Keratinocyte (primary cell): Measurements from ENCODE around the gene LRRC28. TPM values are rescaled to one million over a fixed set of nuclear protein-coding genes. Genes with fewer than 3 reads are reported as not detected.
A peak's percentile ranks its signal among the peaks of the same experiment; 100 is the strongest.

ENCODE experiments used
- DNase-seq: peaks from one replicate; pipeline ENCODE4 v3.0.0-alpha.2; 2011; ENCODE audit warnings: low read depth, missing footprints, low spot score
- FAIRE-seq: peaks from 2 replicates; lab custom pipeline; 2011; peaks lifted over from hg19 to GRCh38; lab: Jason Lieb, UNC
- H2AFZ ChIP-seq: 2 replicates; pipeline ENCODE4 v1.6.0; 2012; ENCODE audit warnings: low read length, control low read depth, inconsistent platforms; ENCODE audit not compliant: control insufficient read depth
- H3K27ac ChIP-seq: 2 replicates; pipeline ENCODE4 v1.5.1; 2011; ENCODE audit warnings: low read length; ENCODE audit not compliant: control insufficient read depth, insufficient read depth
- H3K27me3 ChIP-seq: 3 replicates; pipeline ENCODE4 v1.6.0; 2011; ENCODE audit warnings: low read length; ENCODE audit not compliant: control insufficient read depth, insufficient read depth; ENCODE audit errors: extremely low read depth
- H3K36me3 ChIP-seq, 2 experiments: 2 replicates in 1 of 2; 3 replicates in 1 of 2; pipeline ENCODE4 v1.5.1; 2011; ENCODE audit warnings: low read length in 2 of 2, mild to moderate bottlenecking in 1 of 2; ENCODE audit not compliant: control insufficient read depth in 2 of 2, insufficient read depth in 2 of 2; ENCODE audit errors: extremely low read depth in 1 of 2
- H3K4me1 ChIP-seq: 3 replicates; pipeline ENCODE4 v1.5.1; 2011; ENCODE audit warnings: low read length; ENCODE audit not compliant: control insufficient read depth, insufficient read depth; ENCODE audit errors: extremely low read depth
- H3K4me2 ChIP-seq: 3 replicates; pipeline ENCODE4 v1.6.0; 2011; ENCODE audit warnings: low read depth, low read length; ENCODE audit not compliant: control insufficient read depth, insufficient read depth; ENCODE audit errors: extremely low read depth
- H3K4me3 ChIP-seq, 3 experiments: fragments of 200-600 bp in 1 of 3; sonication (generic) in 1 of 3; 2 replicates in 2 of 3; 3 replicates in 1 of 3; pipeline ENCODE4 v1.5.1; 2011 to 2016; ENCODE audit warnings: low read length in 3 of 3, mild to moderate bottlenecking in 3 of 3, control low read depth in 2 of 3, inconsistent platforms in 1 of 3, low read depth in 1 of 3, mixed read lengths in 1 of 3, mixed run types in 1 of 3, moderate library complexity in 1 of 3; ENCODE audit not compliant: control insufficient read depth in 2 of 3, insufficient read depth in 2 of 3; ENCODE audit errors: extremely low read depth in 1 of 3
- H3K79me2 ChIP-seq: 2 replicates; pipeline ENCODE4 v1.6.0; 2012; ENCODE audit warnings: low read length; ENCODE audit not compliant: control insufficient read depth, insufficient read depth
- H3K9ac ChIP-seq: 3 replicates; pipeline ENCODE4 v1.6.0; 2011; ENCODE audit warnings: low read length; ENCODE audit not compliant: control insufficient read depth, insufficient read depth; ENCODE audit errors: extremely low read depth
- H3K9me1 ChIP-seq: 3 replicates; pipeline ENCODE4 v1.6.0; 2011; ENCODE audit warnings: low read length; ENCODE audit not compliant: control insufficient read depth, insufficient read depth; ENCODE audit errors: extremely low read depth
- H3K9me3 ChIP-seq: 2 replicates; pipeline ENCODE4 v1.5.1; 2012; ENCODE audit warnings: low read depth, low read length; ENCODE audit not compliant: control insufficient read depth
- H4K20me1 ChIP-seq: 3 replicates; pipeline ENCODE4 v1.6.0; 2011; ENCODE audit warnings: low read length; ENCODE audit not compliant: control insufficient read depth, insufficient read depth; ENCODE audit errors: extremely low read depth
- CTCF ChIP-seq, 3 experiments: IDR thresholded peaks in 1 of 3; conservative IDR thresholded peaks in 1 of 3; optimal IDR thresholded peaks in 1 of 3; 2 replicates in 2 of 3; 3 replicates in 1 of 3; pipeline versions ENCODE3 to v1.5.1; 2011; ENCODE audit warnings: low read length in 3 of 3, mild to moderate bottlenecking in 3 of 3, moderate library complexity in 2 of 3, control low read depth in 1 of 3, inconsistent platforms in 1 of 3; ENCODE audit not compliant: insufficient read depth in 2 of 3; ENCODE audit errors: extremely low read depth in 1 of 3
- EZH2 ChIP-seq: IDR thresholded peaks from one replicate; pipeline ENCODE4 v1.6.1; 2012; ENCODE audit warnings: inconsistent platforms, mild to moderate bottlenecking, low read length, moderate library complexity
- dilution Hi-C: fragments of 300-500 bp; cut with MboI; formaldehyde crosslinking; loops from one replicate; pipeline ENCODE4 v1.7.0; 2020; ENCODE audit warnings: low sequenced_read_pairs; ENCODE audit not compliant: extremely low pct_ligation_motif_present
- polyA plus RNA-seq, 5 experiments: library from polyadenylated mRNA; depleted of rRNA in 3 of 5; stranded (reverse) in 3 of 5; stranded (forward) in 1 of 5; unstranded in 1 of 5; fragments of >200 nt; gene quantifications; 1 replicate in 1 of 5; 2 replicates in 3 of 5; 3 replicates in 1 of 5; pipeline versions ENCODE4 v1.2.1 to v1.2.3, GENCODE V29; 2011 to 2012; ENCODE audit warnings: missing spikeins in 2 of 5, low read depth in 1 of 5, low replicate concordance in 1 of 5

Gene LRRC28
- polyA plus RNA-seq, 1 donor (not counting 4 experiments of a cell fraction or from before 2014, with no cell fraction given) = 25.1 TPM

- TF ChIP-seq CTCF (optimal IDR thresholded peaks at IDR 0.05 in 1 of 3, IDR thresholded peaks at IDR 0.05 in 1 of 3, conservative IDR thresholded peaks at IDR 0.05 in 1 of 3; ENCODE audit: extremely low read depth in 1 of 3, insufficient read depth in 2 of 3, low read length in 3 of 3) (no peak), EZH2 (no peak)
- H2AFZ ChIP-seq = no peak overlapping the region
- no peak overlapping the region for H3K9ac ChIP-seq
- no peaks in the 10 kb centered on the region for H3K9me1 ChIP-seq
- H3K4me3 ChIP-seq = no peak overlapping the region
- dilution Hi-C loops = no loop called here
- no peak overlapping the region for H3K27ac ChIP-seq
- no peak overlapping the region for H3K4me2 ChIP-seq
- no peak for DNase-seq
- no peaks in the 10 kb centered on the region for H3K4me1 ChIP-seq
- no peaks in the 10 kb centered on the region for H3K36me3 ChIP-seq
- H3K9me3 ChIP-seq = no peaks in the 10 kb centered on the region
- no peaks in the 10 kb centered on the region for H3K27me3 ChIP-seq
- no peaks in the 10 kb centered on the region for H4K20me1 ChIP-seq
- peak; percentile 34 for FAIRE-seq
- H3K79me2 ChIP-seq = no peaks in the 10 kb centered on the region
Observed at GRCh38 chr15:99341786-99342185, 90.5 kb downstream of the LRRC28 start.

- Histone ChIP-seq H3K4me2 (no peak overlapping the region), H3K4me3 (no peak overlapping the region), H4K20me1 (no peaks in the 10 kb centered on the region), H3K27ac (no peak overlapping the region), H3K79me2 (no peaks in the 10 kb centered on the region), H3K9me1 (no peaks in the 10 kb centered on the region), H2AFZ (no peak overlapping the region), H3K27me3 (no peaks in the 10 kb centered on the region), H3K4me1 (no peaks in the 10 kb centered on the region), H3K9ac (no peak overlapping the region), H3K36me3 (no peaks in the 10 kb centered on the region), H3K9me3 (no peaks in the 10 kb centered on the region)
- dilution Hi-C loops = no loop called here
- FAIRE-seq (no peak), DNase-seq (no peak)
- no peak for TF ChIP-seq EZH2
- TF ChIP-seq CTCF (optimal IDR thresholded peaks at IDR 0.05 in 1 of 3, IDR thresholded peaks at IDR 0.05 in 1 of 3, conservative IDR thresholded peaks at IDR 0.05 in 1 of 3; ENCODE audit: extremely low read depth in 1 of 3, insufficient read depth in 2 of 3, low read length in 3 of 3) = no peak
Observed at GRCh38 chr15:99343208-99343607, 91.9 kb downstream of the LRRC28 start.
